HepG2 (cell line): ENCODE results near the gene SEBOX.

ENCODE experiments used
- HDAC1 ChIP-seq: sonication (generic); formaldehyde crosslinking; IDR thresholded peaks from 2 replicates; pipeline ENCODE4 v1.5.1; 2020; ENCODE audit warnings: mild to moderate bottlenecking, missing genetic modification reagents
- KDM1A ChIP-seq: IDR thresholded peaks from 2 replicates; pipeline ENCODE4 v1.6.1; 2016; ENCODE audit warnings: missing compliant biosample characterization
- TF ChIP-seq, protein P1 (sequence below): sonication (generic); formaldehyde crosslinking; IDR thresholded peaks from 2 replicates; pipeline ENCODE4 v1.8.1; 2022; ENCODE audit warnings: mild to moderate bottlenecking, missing genetic modification reagents
- TF ChIP-seq, protein P2 (sequence below): sonication (generic); formaldehyde crosslinking; IDR thresholded peaks from 2 replicates; pipeline ENCODE4 v1.9.0; 2021; ENCODE audit warnings: missing genetic modification reagents, mild to moderate bottlenecking, borderline replicate concordance
- TF ChIP-seq, protein P3 (sequence below): sonication (generic); formaldehyde crosslinking; IDR thresholded peaks from 2 replicates; pipeline ENCODE4 v1.5.0; 2020; ENCODE audit warnings: mild to moderate bottlenecking, missing genetic modification reagents, moderate library complexity
- TF ChIP-seq, protein P4 (sequence below): sonication (generic); formaldehyde crosslinking; IDR thresholded peaks from 2 replicates; pipeline ENCODE4 v1.4.0; 2020; ENCODE audit warnings: missing genetic modification reagents

DNA sequence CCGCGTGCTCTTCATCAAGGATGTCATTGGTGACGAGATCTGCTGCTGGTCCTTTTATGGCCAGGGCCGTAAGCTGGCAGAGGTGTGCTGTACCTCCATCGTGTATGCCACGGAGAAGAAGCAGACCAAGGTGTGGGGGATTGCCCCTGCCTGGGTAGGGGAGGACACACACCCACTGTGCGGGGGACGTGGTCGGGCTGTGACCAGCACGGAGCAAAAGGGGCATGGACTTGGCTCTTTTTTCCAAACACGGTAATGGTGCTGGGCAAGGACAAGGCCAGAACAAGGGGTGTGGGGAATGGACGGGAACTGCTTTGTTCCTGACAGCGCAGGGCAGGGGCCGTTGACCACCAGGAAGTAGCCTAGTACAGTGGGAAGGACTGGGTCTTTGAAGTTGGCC is 22.7 kb downstream of the SEBOX start:
- TF ChIP-seq, protein P1, sequence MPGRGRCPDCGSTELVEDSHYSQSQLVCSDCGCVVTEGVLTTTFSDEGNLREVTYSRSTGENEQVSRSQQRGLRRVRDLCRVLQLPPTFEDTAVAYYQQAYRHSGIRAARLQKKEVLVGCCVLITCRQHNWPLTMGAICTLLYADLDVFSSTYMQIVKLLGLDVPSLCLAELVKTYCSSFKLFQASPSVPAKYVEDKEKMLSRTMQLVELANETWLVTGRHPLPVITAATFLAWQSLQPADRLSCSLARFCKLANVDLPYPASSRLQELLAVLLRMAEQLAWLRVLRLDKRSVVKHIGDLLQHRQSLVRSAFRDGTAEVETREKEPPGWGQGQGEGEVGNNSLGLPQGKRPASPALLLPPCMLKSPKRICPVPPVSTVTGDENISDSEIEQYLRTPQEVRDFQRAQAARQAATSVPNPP, result no peak
- TF ChIP-seq, protein P2, sequence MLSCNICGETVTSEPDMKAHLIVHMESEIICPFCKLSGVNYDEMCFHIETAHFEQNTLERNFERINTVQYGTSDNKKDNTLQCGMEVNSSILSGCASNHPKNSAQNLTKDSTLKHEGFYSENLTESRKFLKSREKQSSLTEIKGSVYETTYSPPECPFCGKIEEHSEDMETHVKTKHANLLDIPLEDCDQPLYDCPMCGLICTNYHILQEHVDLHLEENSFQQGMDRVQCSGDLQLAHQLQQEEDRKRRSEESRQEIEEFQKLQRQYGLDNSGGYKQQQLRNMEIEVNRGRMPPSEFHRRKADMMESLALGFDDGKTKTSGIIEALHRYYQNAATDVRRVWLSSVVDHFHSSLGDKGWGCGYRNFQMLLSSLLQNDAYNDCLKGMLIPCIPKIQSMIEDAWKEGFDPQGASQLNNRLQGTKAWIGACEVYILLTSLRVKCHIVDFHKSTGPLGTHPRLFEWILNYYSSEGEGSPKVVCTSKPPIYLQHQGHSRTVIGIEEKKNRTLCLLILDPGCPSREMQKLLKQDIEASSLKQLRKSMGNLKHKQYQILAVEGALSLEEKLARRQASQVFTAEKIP (CRISPR knock-in tag), result no peak
- TF ChIP-seq, protein P3, sequence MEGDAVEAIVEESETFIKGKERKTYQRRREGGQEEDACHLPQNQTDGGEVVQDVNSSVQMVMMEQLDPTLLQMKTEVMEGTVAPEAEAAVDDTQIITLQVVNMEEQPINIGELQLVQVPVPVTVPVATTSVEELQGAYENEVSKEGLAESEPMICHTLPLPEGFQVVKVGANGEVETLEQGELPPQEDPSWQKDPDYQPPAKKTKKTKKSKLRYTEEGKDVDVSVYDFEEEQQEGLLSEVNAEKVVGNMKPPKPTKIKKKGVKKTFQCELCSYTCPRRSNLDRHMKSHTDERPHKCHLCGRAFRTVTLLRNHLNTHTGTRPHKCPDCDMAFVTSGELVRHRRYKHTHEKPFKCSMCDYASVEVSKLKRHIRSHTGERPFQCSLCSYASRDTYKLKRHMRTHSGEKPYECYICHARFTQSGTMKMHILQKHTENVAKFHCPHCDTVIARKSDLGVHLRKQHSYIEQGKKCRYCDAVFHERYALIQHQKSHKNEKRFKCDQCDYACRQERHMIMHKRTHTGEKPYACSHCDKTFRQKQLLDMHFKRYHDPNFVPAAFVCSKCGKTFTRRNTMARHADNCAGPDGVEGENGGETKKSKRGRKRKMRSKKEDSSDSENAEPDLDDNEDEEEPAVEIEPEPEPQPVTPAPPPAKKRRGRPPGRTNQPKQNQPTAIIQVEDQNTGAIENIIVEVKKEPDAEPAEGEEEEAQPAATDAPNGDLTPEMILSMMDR, result no peak
- no peak for TF ChIP-seq KDM1A (CRISPR knock-in tag)
- no peak for TF ChIP-seq HDAC1 (CRISPR knock-in tag)
- TF ChIP-seq, protein P4, sequence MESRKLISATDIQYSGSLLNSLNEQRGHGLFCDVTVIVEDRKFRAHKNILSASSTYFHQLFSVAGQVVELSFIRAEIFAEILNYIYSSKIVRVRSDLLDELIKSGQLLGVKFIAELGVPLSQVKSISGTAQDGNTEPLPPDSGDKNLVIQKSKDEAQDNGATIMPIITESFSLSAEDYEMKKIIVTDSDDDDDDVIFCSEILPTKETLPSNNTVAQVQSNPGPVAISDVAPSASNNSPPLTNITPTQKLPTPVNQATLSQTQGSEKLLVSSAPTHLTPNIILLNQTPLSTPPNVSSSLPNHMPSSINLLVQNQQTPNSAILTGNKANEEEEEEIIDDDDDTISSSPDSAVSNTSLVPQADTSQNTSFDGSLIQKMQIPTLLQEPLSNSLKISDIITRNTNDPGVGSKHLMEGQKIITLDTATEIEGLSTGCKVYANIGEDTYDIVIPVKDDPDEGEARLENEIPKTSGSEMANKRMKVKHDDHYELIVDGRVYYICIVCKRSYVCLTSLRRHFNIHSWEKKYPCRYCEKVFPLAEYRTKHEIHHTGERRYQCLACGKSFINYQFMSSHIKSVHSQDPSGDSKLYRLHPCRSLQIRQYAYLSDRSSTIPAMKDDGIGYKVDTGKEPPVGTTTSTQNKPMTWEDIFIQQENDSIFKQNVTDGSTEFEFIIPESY (CRISPR knock-in tag), result no peak
